Fibroblast of the aortic adventitia (primary cell): ENCODE data around the gene TRIL. TPM values are rescaled to one million over a fixed set of nuclear protein-coding genes. Genes with fewer than 3 reads are reported as not detected.

Source experiments
- DNase-seq: peaks from one replicate; pipeline ENCODE4 v3.0.0-alpha.2; 2010; ENCODE audit warnings: low read depth
- H3K4me3 ChIP-seq: 2 replicates; pipeline ENCODE4 v1.5.1; 2011; ENCODE audit warnings: low read depth, mild to moderate bottlenecking, control low read depth, low read length, moderate library complexity
- CTCF ChIP-seq: IDR thresholded peaks from 2 replicates; pipeline ENCODE4 v1.5.1; 2011; ENCODE audit warnings: mild to moderate bottlenecking, low read length, control low read depth, inconsistent platforms; ENCODE audit not compliant: insufficient read depth
- total RNA-seq: library from RNA; depleted of rRNA; stranded (reverse); fragments of >200 nt; gene quantifications from 2 replicates; pipeline ENCODE4 v1.2.3, GENCODE V29; 2012; ENCODE audit warnings: low replicate concordance

Gene TRIL
- total RNA-seq, 1 donor = 0.81 TPM

GRCh38 chr7:28977881-28978280, 19.8 kb upstream of the TRIL start:
- DNase-seq = no peak
- no peak overlapping the region for H3K4me3 ChIP-seq
- TF ChIP-seq CTCF = no peak

GRCh38 chr7:28976022-28976421, 17.9 kb upstream of the TRIL start:
- no peak for TF ChIP-seq CTCF
- DNase-seq = no peak

GRCh38 chr7:28973591-28973990, 15.5 kb upstream of the TRIL start:
- DNase-seq = no peak
- TF ChIP-seq CTCF = no peak
- H3K4me3 ChIP-seq = no peak overlapping the region

More at GRCh38 chr7:28976022-28976421, 17.9 kb upstream of the TRIL start:
- H3K4me3 ChIP-seq = no peak overlapping the region

GRCh38 chr7:28964056-28964455, 5.9 kb upstream of the TRIL start:
- no peak for DNase-seq
- no peak overlapping the region for H3K4me3 ChIP-seq
- no peak for TF ChIP-seq CTCF

GRCh38 chr7:28961972-28962371, 3.8 kb upstream of the TRIL start:
- DNase-seq = no peak
- H3K4me3 ChIP-seq = no peak overlapping the region
- TF ChIP-seq CTCF = no peak

GRCh38 chr7:28960071-28960840, 2.1 kb upstream of the TRIL start:
- TF ChIP-seq CTCF = no peak
- DNase-seq = no peak
- no peak overlapping the region for H3K4me3 ChIP-seq

GRCh38 chr7:28958980-28959347, 834 bp upstream of the TRIL start:
- DNase-seq = no peak
- no peak for TF ChIP-seq CTCF

More at GRCh38 chr7:28958980-28959347, 834 bp upstream of the TRIL start:
- no peak overlapping the region for H3K4me3 ChIP-seq
